OCI-LY3 (cell line): ENCODE measurements around the gene CCL4.

Experiments
- H2AFZ ChIP-seq: fragments of 200-600, 300-600 bp; shearing (Covaris generic); 2 replicates; pipeline ENCODE4 v1.6.0; 2014; ENCODE audit warnings: antibody characterized with exemption, low read depth, low read length
- H3K27ac ChIP-seq: fragments of 200-600, 300-600 bp; sonication (generic); 2 replicates; pipeline ENCODE4 v1.5.1; 2014; ENCODE audit warnings: mild to moderate bottlenecking, low read length, moderate library complexity, mixed read lengths
- H3K27me3 ChIP-seq: fragments of 200-600, 300-600 bp; sonication (generic); 2 replicates; pipeline ENCODE4 v1.6.1; 2014; ENCODE audit warnings: low read depth, low read length, mixed read lengths
- H3K36me3 ChIP-seq: fragments of 200-600, 300-600 bp; sonication (generic); replicated peaks from 2 replicates; pipeline ENCODE3; 2014; ENCODE audit warnings: low read depth, low read length, mixed read lengths
- H3K4me1 ChIP-seq: fragments of 300-600, 200-600 bp; sonication (generic); 2 replicates; pipeline ENCODE4 v1.6.1; 2014; ENCODE audit warnings: low read length, mixed read lengths
- H3K4me2 ChIP-seq: fragments of 200-600, 300-600 bp; sonication (generic); 2 replicates; pipeline ENCODE4 v1.6.1; 2014; ENCODE audit warnings: low read length, mixed read lengths
- H3K4me3 ChIP-seq: fragments of 300-600, 200-600 bp; sonication (generic); 2 replicates; pipeline ENCODE4 v1.5.1; 2014; ENCODE audit warnings: antibody characterized with exemption, mild to moderate bottlenecking, low read length, moderate library complexity
- H3K79me2 ChIP-seq: fragments of 300-600, 200-600 bp; shearing (Covaris generic); 2 replicates; pipeline ENCODE4 v1.6.1; 2014; ENCODE audit warnings: mild to moderate bottlenecking, low read length, mixed read lengths
- H3K9ac ChIP-seq: fragments of 300-600, 200-600 bp; shearing (Covaris generic); 2 replicates; pipeline ENCODE4 v1.6.0; 2014; ENCODE audit warnings: mild to moderate bottlenecking, low read length, moderate library complexity
- H3K9me3 ChIP-seq: fragments of 200-600, 300-600 bp; shearing (Covaris generic); 2 replicates; pipeline ENCODE4 v1.6.1; 2014; ENCODE audit warnings: low read length, mixed read lengths; ENCODE audit not compliant: insufficient read depth
- H4K20me1 ChIP-seq: fragments of 200-600, 300-600 bp; sonication (generic); 2 replicates; pipeline ENCODE4 v1.6.1; 2016; ENCODE audit warnings: low read length, mixed read lengths; ENCODE audit not compliant: insufficient read depth
- CTCF ChIP-seq: fragments of 200-600, 300-600 bp; sonication (generic); IDR thresholded peaks from 2 replicates; pipeline ENCODE4 v1.5.1; 2014; ENCODE audit warnings: antibody characterized with exemption, low read length, low read depth
- EZH2phosphoT487 ChIP-seq: fragments of 200-600 bp; shearing (Covaris generic); IDR thresholded peaks from 2 replicates; pipeline ENCODE4 v1.6.1; 2018; ENCODE audit warnings: antibody characterized with exemption, mixed run types, low read depth

CCL4 gene

GRCh38 chr17:36136036-36136435, 32.4 kb downstream of the CCL4 start:
- H3K27me3 ChIP-seq, result peaks cover 16% of the 10 kb centered on the region
- H4K20me1 ChIP-seq, result no peaks in the 10 kb centered on the region
- no peaks in the 10 kb centered on the region for H3K36me3 ChIP-seq
- no peak overlapping the region for H3K4me2 ChIP-seq
- H3K4me1 ChIP-seq, result peaks cover 29% of the 10 kb centered on the region
- no peak overlapping the region for H2AFZ ChIP-seq
- H3K27ac ChIP-seq, result no peak overlapping the region
- TF ChIP-seq CTCF (no peak), EZH2phosphoT487 (no peak)
- no peaks in the 10 kb centered on the region for H3K9me3 ChIP-seq
- no peak overlapping the region for H3K9ac ChIP-seq
- H3K79me2 ChIP-seq, result no peaks in the 10 kb centered on the region
- H3K4me3 ChIP-seq, result no peak overlapping the region

- H3K36me3 ChIP-seq, result no peaks in the 10 kb centered on the region
- peaks cover 27% of the 10 kb centered on the region for H3K4me1 ChIP-seq
- H3K9me3 ChIP-seq, result no peaks in the 10 kb centered on the region
- no peaks in the 10 kb centered on the region for H4K20me1 ChIP-seq
- no peak overlapping the region for H2AFZ ChIP-seq
- H3K27ac ChIP-seq, result no peak overlapping the region
- TF ChIP-seq EZH2phosphoT487, result no peak
- no peak for TF ChIP-seq CTCF
- H3K27me3 ChIP-seq, result peaks cover 20% of the 10 kb centered on the region
- H3K9ac ChIP-seq, result no peak overlapping the region
- no peak overlapping the region for H3K4me2 ChIP-seq
- no peak overlapping the region for H3K4me3 ChIP-seq
- no peaks in the 10 kb centered on the region for H3K79me2 ChIP-seq
Measured at GRCh38 chr17:36136439-36136838, 32.8 kb downstream of the CCL4 start.

DNA sequence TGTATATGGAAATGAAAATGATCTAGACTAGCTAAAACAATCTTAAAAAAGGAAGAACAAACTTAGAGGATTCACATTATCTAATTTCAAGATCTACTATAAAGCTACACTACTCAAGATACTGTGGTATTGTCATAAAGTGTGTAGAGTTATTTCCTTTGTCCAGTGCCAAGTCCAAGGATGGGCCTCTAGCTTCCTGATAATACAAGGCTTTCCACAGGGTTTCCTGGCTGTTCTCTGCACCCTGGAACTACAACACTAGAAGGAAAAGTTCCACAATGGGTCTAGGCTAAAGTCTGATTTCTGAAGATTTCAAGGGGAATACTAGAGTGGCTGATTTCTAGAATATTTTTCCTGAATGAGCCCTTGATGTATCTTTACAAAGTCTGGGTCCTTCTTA, 38.6 kb downstream of the CCL4 start:
- Histone ChIP-seq H4K20me1 (no peaks in the 10 kb centered on the region), H3K4me1 (no peaks in the 10 kb centered on the region), H3K4me2 (no peak overlapping the region), H3K79me2 (no peaks in the 10 kb centered on the region), H3K9me3 (no peaks in the 10 kb centered on the region), H3K27me3 (peaks cover 13% of the 10 kb centered on the region), H3K27ac (no peak overlapping the region), H2AFZ (no peak overlapping the region), H3K36me3 (no peaks in the 10 kb centered on the region), H3K9ac (no peak overlapping the region), H3K4me3 (no peak overlapping the region)
- TF ChIP-seq CTCF, result no peak
- TF ChIP-seq EZH2phosphoT487, result no peak

- no peak overlapping the region for H3K27ac ChIP-seq
- TF ChIP-seq EZH2phosphoT487 (no peak), CTCF (no peak)
- no peak overlapping the region for H3K4me2 ChIP-seq
- no peak overlapping the region for H3K9ac ChIP-seq
- H4K20me1 ChIP-seq, result no peaks in the 10 kb centered on the region
- peaks cover 6% of the 10 kb centered on the region for H3K4me1 ChIP-seq
- H3K79me2 ChIP-seq, result no peaks in the 10 kb centered on the region
- H3K27me3 ChIP-seq, result peaks cover 16% of the 10 kb centered on the region
- H3K36me3 ChIP-seq, result no peaks in the 10 kb centered on the region
- no peaks in the 10 kb centered on the region for H3K9me3 ChIP-seq
- H3K4me3 ChIP-seq, result no peak overlapping the region
- H2AFZ ChIP-seq, result no peak overlapping the region
Measured at GRCh38 chr17:36142806-36143205, 39.2 kb downstream of the CCL4 start.
